Right cardiac atrium (tissue), 5 donors: ENCODE measurements around the gene SIX3. TPM values are rescaled to one million over a fixed set of nuclear protein-coding genes. Genes with fewer than 3 reads are reported as not detected.

Experiments
- ATAC-seq, 2 donors: fragments of 200-7000 bp; cut with Tn5 transposase; one replicate each; pipeline versions ENCODE4 v1.8.0 to v1.9.1; 2020; ENCODE audit warnings: moderate library complexity in 2 of 2, mild to moderate bottlenecking in 1 of 2
- DNase-seq, 3 donors: peaks; one replicate each; pipeline ENCODE4 v3.0.0-alpha.2; 2020
- H3K27ac ChIP-seq: one replicate; pipeline ENCODE4 v1.5.1; 2013; ENCODE audit warnings: mild to moderate bottlenecking, low read length, control low read depth, moderate library complexity
- H3K27me3 ChIP-seq: one replicate; pipeline ENCODE4 v1.6.1; 2013; ENCODE audit not compliant: control insufficient read depth, insufficient read depth
- H3K4me1 ChIP-seq: one replicate; pipeline ENCODE4 v1.6.1; 2013; ENCODE audit warnings: low read length; ENCODE audit not compliant: control insufficient read depth, insufficient read depth
- H3K4me3 ChIP-seq: one replicate; pipeline ENCODE4 v1.5.1; 2013; ENCODE audit warnings: low read length, control low read depth
- H3K9me3 ChIP-seq: one replicate; pipeline ENCODE4 v1.6.1; 2013; ENCODE audit warnings: low read length; ENCODE audit not compliant: control insufficient read depth
- WGBS: extraction: QIAGEN DNeasy Blood & Tissue Kit; methylation state at CpG from one replicate; pipeline ENCODE4 v1.1.7; 2013; 5-methylcytosine and 5-hydroxymethylcytosine counted together
- intact Hi-C, 4 donors: fragments of 100-400 bp; cut with DNase I; formaldehyde crosslinking; loops; one replicate each; pipeline versions ENCODE4 v1.11.0 to v1.14.0; 2022 to 2023
- polyA plus RNA-seq: library from polyadenylated mRNA; stranded (reverse); fragments of 200-250 nt; gene quantifications from one replicate; pipeline ENCODE4 v1.2.3, GENCODE V29; 2013
- total RNA-seq, 4 donors: library from RNA; stranded (reverse); fragmentation: NEBNext Ultra II Directional; extraction: Animal tissue kit (Norgen Biotek cat#: 25700); gene quantifications; one replicate each; pipeline ENCODE4 v1.2.1, GENCODE V29; 2021
- donor health status: healthy with polysubstance abuse.
- donor health status: DM: no; HTN: yes; CAD: no.
- donor health status: DM: no; HTN: no; CAD: no.
- donor health status: DM: no; HTN: yes; CAD: no; lungs with severe emphysema.
- donor health status: DM: yes; HTN: yes; CAD: no.

SIX3 gene
- total and polyA plus RNA-seq, 5 donors = not detected

- no peaks in the 10 kb centered on the region for H3K27me3 ChIP-seq
- 36% methylated on average over 12 of the region's 12 CpGs for WGBS
- intact Hi-C loops = no loop called here
- H3K4me1 ChIP-seq = no peaks in the 10 kb centered on the region
- H3K27ac ChIP-seq = no peak overlapping the region
- no peak overlapping the region for H3K4me3 ChIP-seq
- ATAC-seq = no peak
- no peaks in the 10 kb centered on the region for H3K9me3 ChIP-seq
- no peak for DNase-seq
Measured at GRCh38 chr2:44932079-44932478, 9.4 kb upstream of the SIX3 start.

GRCh38 chr2:44932564-44933392 is 8.7 kb upstream of the SIX3 start:
- Histone ChIP-seq H3K9me3 (no peaks in the 10 kb centered on the region), H3K4me1 (no peaks in the 10 kb centered on the region), H3K27me3 (no peaks in the 10 kb centered on the region), H3K27ac (no peak overlapping the region), H3K4me3 (no peak overlapping the region)
- intact Hi-C loops = no loop called here
- ATAC-seq (no peak), DNase-seq (no peak)
- 8% methylated on average over 45 of the region's 45 CpGs for WGBS

GRCh38 chr2:44933434-44933951 is 8.0 kb upstream of the SIX3 start:
- DNase-seq = no peak
- H3K4me3 ChIP-seq = no peak overlapping the region
- WGBS = 5% methylated on average over 19 of the region's 19 CpGs
- H3K9me3 ChIP-seq = no peaks in the 10 kb centered on the region
- no peak overlapping the region for H3K27ac ChIP-seq
- H3K27me3 ChIP-seq = no peaks in the 10 kb centered on the region
- ATAC-seq = no peak
- no peaks in the 10 kb centered on the region for H3K4me1 ChIP-seq
- intact Hi-C loops = no loop called here

GRCh38 chr2:44934038-44934982 is 7.2 kb upstream of the SIX3 start:
- Histone ChIP-seq H3K27me3 (no peaks in the 10 kb centered on the region), H3K4me1 (no peaks in the 10 kb centered on the region), H3K9me3 (no peaks in the 10 kb centered on the region), H3K27ac (no peak overlapping the region), H3K4me3 (peak overlapping the region; percentile 6)
- no peak for ATAC-seq
- no peak for DNase-seq
- intact Hi-C loops = no loop called here
- WGBS = 2% methylated on average over 60 of the region's 60 CpGs

- intact Hi-C loops = no loop called here
- H3K9me3 ChIP-seq = no peaks in the 10 kb centered on the region
- ATAC-seq (no peak), DNase-seq (no peak)
- peak overlapping the region; percentile 8 for H3K4me3 ChIP-seq
- under 1% methylated on average over 48 of the region's 48 CpGs for WGBS
- no peak overlapping the region for H3K27ac ChIP-seq
- no peaks in the 10 kb centered on the region for H3K4me1 ChIP-seq
- H3K27me3 ChIP-seq = no peaks in the 10 kb centered on the region
Measured at GRCh38 chr2:44934983-44935728, 6.3 kb upstream of the SIX3 start.

GRCh38 chr2:44935729-44936098 is 5.8 kb upstream of the SIX3 start:
- DNase-seq = no peak
- H3K9me3 ChIP-seq = no peaks in the 10 kb centered on the region
- intact Hi-C loops = no loop called here
- under 1% methylated on average over 27 of the region's 27 CpGs for WGBS
- no peak overlapping the region for H3K4me3 ChIP-seq
- no peaks in the 10 kb centered on the region for H3K4me1 ChIP-seq
- no peak overlapping the region for H3K27ac ChIP-seq
- ATAC-seq = no peak
- no peaks in the 10 kb centered on the region for H3K27me3 ChIP-seq

- WGBS = 14% methylated on average over 6 of the region's 6 CpGs
- intact Hi-C loops = no loop called here
- no peak overlapping the region for H3K4me3 ChIP-seq
- no peak for ATAC-seq
- no peaks in the 10 kb centered on the region for H3K9me3 ChIP-seq
- DNase-seq = no peak
- no peaks in the 10 kb centered on the region for H3K4me1 ChIP-seq
- no peaks in the 10 kb centered on the region for H3K27me3 ChIP-seq
- H3K27ac ChIP-seq = no peak overlapping the region
Measured at GRCh38 chr2:44936275-44936674, 5.2 kb upstream of the SIX3 start.

GRCh38 chr2:44936715-44937687 is 4.5 kb upstream of the SIX3 start:
- H3K9me3 ChIP-seq = no peaks in the 10 kb centered on the region
- no peaks in the 10 kb centered on the region for H3K4me1 ChIP-seq
- no peaks in the 10 kb centered on the region for H3K27me3 ChIP-seq
- no peak overlapping the region for H3K4me3 ChIP-seq
- ATAC-seq = no peak
- no peak for DNase-seq
- no peak overlapping the region for H3K27ac ChIP-seq
- intact Hi-C loops = no loop called here
- 9% methylated on average over 22 of the region's 22 CpGs for WGBS

- Histone ChIP-seq H3K27ac (no peak overlapping the region), H3K9me3 (no peaks in the 10 kb centered on the region), H3K27me3 (no peaks in the 10 kb centered on the region), H3K4me1 (no peaks in the 10 kb centered on the region), H3K4me3 (no peak overlapping the region)
- WGBS = 4% methylated on average over 35 of the region's 35 CpGs
- no peak for DNase-seq
- intact Hi-C loops = no loop called here
- no peak for ATAC-seq
Measured at GRCh38 chr2:44937688-44938240, 3.7 kb upstream of the SIX3 start.
